WTC11 (cell line): ENCODE data around the gene KRT85. TPM values are rescaled to one million over a fixed set of nuclear protein-coding genes. Genes with fewer than 3 reads are reported as not detected.

Experiments
- ATAC-seq: fragments of 200-7000 bp; cut with Tn5 transposase; 2 replicates; pipeline ENCODE4 v1.10.0; 2021; ENCODE audit warnings: mild to moderate bottlenecking, moderate library complexity
- CTCF ChIA-PET: fragments of 300-600 bp; sonication (Branson Sonifier 250); formaldehyde crosslinking; loops from one replicate; lab custom pipeline; 2021; ENCODE audit warnings: antibody characterized with exemption; lab: Charles Lee
- POLR2A ChIA-PET: fragments of 350-600 bp; sonication (Branson Sonifier 250); formaldehyde crosslinking; loops from one replicate; lab custom pipeline; 2021; ENCODE audit warnings: antibody characterized with exemption; lab: Charles Lee
- DNase-seq: peaks from one replicate; pipeline ENCODE4 v3.0.0; 2021; ENCODE audit warnings: low spot score
- H3K27ac Mint-ChIP-seq: 2 replicates; pipeline ENCODE4 v1.8.0; 2021; ENCODE audit warnings: mixed read lengths
- H3K27me3 Mint-ChIP-seq: 2 replicates; pipeline ENCODE4 v1.8.0; 2021; ENCODE audit warnings: low read depth, mild to moderate bottlenecking, moderate library complexity, mixed read lengths
- H3K36me3 Mint-ChIP-seq: 2 replicates; pipeline ENCODE4 v1.8.0; 2021; ENCODE audit warnings: mixed read lengths
- H3K4me1 Mint-ChIP-seq: 2 replicates; pipeline ENCODE4 v1.8.0; 2022; ENCODE audit warnings: mixed read lengths
- H3K4me3 Mint-ChIP-seq: 2 replicates; pipeline ENCODE4 v1.8.0; 2021; ENCODE audit warnings: mild to moderate bottlenecking, moderate library complexity, mixed read lengths
- H3K9me3 Mint-ChIP-seq: 2 replicates; pipeline ENCODE4 v1.8.0; 2021; ENCODE audit warnings: mixed read lengths
- ATF1 ChIP-seq: sonication (generic); formaldehyde crosslinking; IDR thresholded peaks from 2 replicates; pipeline ENCODE4 v1.8.1; 2023; ENCODE audit warnings: mild to moderate bottlenecking, moderate library complexity, missing genetic modification reagents
- CDX4 ChIP-seq: fragments of 250-450 bp; sonication (Bioruptor Pico); IDR thresholded peaks from 2 replicates; pipeline ENCODE4 v1.9.0; 2021; ENCODE audit warnings: moderate library complexity, mild to moderate bottlenecking, inconsistent platforms, borderline replicate concordance
- ESRRA ChIP-seq: sonication (generic); formaldehyde crosslinking; IDR thresholded peaks from 2 replicates; pipeline ENCODE4 v1.8.1; 2022; ENCODE audit warnings: mild to moderate bottlenecking, missing genetic modification reagents, borderline replicate concordance
- GTF2I ChIP-seq: fragments of 250-450 bp; sonication (Bioruptor Pico); conservative IDR thresholded peaks from 2 replicates; pipeline ENCODE4 v1.4.0; 2021; ENCODE audit warnings: mild to moderate bottlenecking
- HMGXB4 ChIP-seq: sonication (generic); formaldehyde crosslinking; IDR thresholded peaks from 2 replicates; pipeline ENCODE4 v1.8.1; 2023; ENCODE audit warnings: mild to moderate bottlenecking, moderate library complexity, missing genetic modification reagents
- JUN ChIP-seq: sonication (generic); formaldehyde crosslinking; IDR thresholded peaks from 2 replicates; pipeline ENCODE4 v1.8.0; 2023; ENCODE audit warnings: mild to moderate bottlenecking, missing genetic modification reagents
- KAT7 ChIP-seq: sonication (generic); formaldehyde crosslinking; IDR thresholded peaks from 2 replicates; pipeline ENCODE4 v1.8.1; 2023; ENCODE audit warnings: missing genetic modification reagents, mild to moderate bottlenecking, borderline replicate concordance
- MYBL2 ChIP-seq: sonication (generic); formaldehyde crosslinking; IDR thresholded peaks from 2 replicates; pipeline ENCODE4 v1.8.1; 2023; ENCODE audit warnings: mild to moderate bottlenecking, moderate library complexity, missing genetic modification reagents
- NR3C1 ChIP-seq: sonication (generic); formaldehyde crosslinking; conservative IDR thresholded peaks from 2 replicates; pipeline ENCODE4 v1.8.1; 2023; ENCODE audit warnings: low read depth, mild to moderate bottlenecking, missing genetic modification reagents
- PRDM15 ChIP-seq: sonication (generic); formaldehyde crosslinking; IDR thresholded peaks from 2 replicates; pipeline ENCODE4 v1.8.0; 2022; ENCODE audit warnings: missing genetic modification reagents
- RELA ChIP-seq: sonication (generic); formaldehyde crosslinking; IDR thresholded peaks from 2 replicates; pipeline ENCODE4 v1.8.1; 2022; ENCODE audit warnings: missing genetic modification reagents, mild to moderate bottlenecking, borderline replicate concordance
- SMAD4 ChIP-seq: sonication (generic); formaldehyde crosslinking; IDR thresholded peaks from 2 replicates; pipeline ENCODE4 v1.8.0; 2022; ENCODE audit warnings: mild to moderate bottlenecking, missing genetic modification reagents
- SOX15 ChIP-seq: fragments of 250-450 bp; sonication (Bioruptor Pico); IDR thresholded peaks from 2 replicates; pipeline ENCODE4 v1.9.0; 2021; ENCODE audit warnings: mild to moderate bottlenecking
- USF2 ChIP-seq: sonication (generic); formaldehyde crosslinking; IDR thresholded peaks from 2 replicates; pipeline ENCODE4 v1.8.1; 2023; ENCODE audit warnings: mild to moderate bottlenecking, missing genetic modification reagents, moderate library complexity
- ZBTB21 ChIP-seq: sonication (generic); formaldehyde crosslinking; IDR thresholded peaks from 2 replicates; pipeline ENCODE4 v1.8.1; 2023; ENCODE audit warnings: mild to moderate bottlenecking, missing genetic modification reagents, borderline replicate concordance
- ZNF281 ChIP-seq: sonication (generic); formaldehyde crosslinking; IDR thresholded peaks from 2 replicates; pipeline ENCODE4 v1.8.0; 2023; ENCODE audit warnings: mild to moderate bottlenecking, missing genetic modification reagents
- ZNF532 ChIP-seq: fragments of 250-450 bp; sonication (Bioruptor Pico); IDR thresholded peaks from 2 replicates; pipeline ENCODE4 v1.9.0; 2021; ENCODE audit warnings: mild to moderate bottlenecking, borderline replicate concordance
- total RNA-seq: library from RNA; stranded (reverse); gene quantifications from 3 replicates; pipeline ENCODE4 v1.2.3, GENCODE V29; 2021

The KRT85 gene
- total RNA-seq, 1 experiment from 2014 or later: not detected

GRCh38 chr12:52332381-52332780 lies 34.9 kb downstream of the KRT85 start:
- ChIA-PET CTCF (interaction anchor here (0.5 to 0.7 kb wide), 2 partner anchors 63 to 472 kb away, joined by 3 read pairs; no protein-coding TSS in a partner anchor), POLR2A (no interaction called here)
- no peaks in the 10 kb centered on the region for H3K36me3 Mint-ChIP-seq
- H3K4me1 Mint-ChIP-seq: peaks cover 7% of the 10 kb centered on the region
- no peaks in the 10 kb centered on the region; the same call in 1 of the 2 replicates for H3K9me3 Mint-ChIP-seq
- no peaks in the 10 kb centered on the region; the same call in 1 of the 2 replicates for H3K27me3 Mint-ChIP-seq
- no peak for DNase-seq
- no peak overlapping the region for H3K27ac Mint-ChIP-seq
- ATAC-seq: no peak
- H3K4me3 Mint-ChIP-seq: no peak overlapping the region
- no peak for TF ChIP-seq MYBL2 (CRISPR knock-in tag)
- no peak for TF ChIP-seq ZBTB21 (CRISPR knock-in tag)
- no peak for TF ChIP-seq USF2
- TF ChIP-seq KAT7 (CRISPR knock-in tag): no peak

- ChIA-PET POLR2A (no interaction called here), CTCF (interaction anchor here (0.8 to 1.6 kb wide), 4 partner anchors 12 to 119 kb away, joined by 3 to 6 read pairs (median 4); no protein-coding TSS in a partner anchor)
- ATAC-seq (no peak), DNase-seq (no peak)
- H3K4me1 Mint-ChIP-seq: peaks cover 11% of the 10 kb centered on the region
- H3K9me3 Mint-ChIP-seq: no peaks in the 10 kb centered on the region; the same call in 1 of the 2 replicates
- TF ChIP-seq HMGXB4 (CRISPR knock-in tag): no peak
- TF ChIP-seq RELA (CRISPR knock-in tag): no peak
- no peak for TF ChIP-seq JUN (CRISPR knock-in tag)
- no peak for TF ChIP-seq GTF2I
- TF ChIP-seq ZNF281 (CRISPR knock-in tag): no peak
- no peak for TF ChIP-seq ESRRA
- TF ChIP-seq ZNF532 (CRISPR knock-in tag): no peak
- no peak for TF ChIP-seq PRDM15 (CRISPR knock-in tag)
- TF ChIP-seq SOX15: no peak
- TF ChIP-seq SMAD4 (CRISPR knock-in tag): no peak
- no peak for TF ChIP-seq NR3C1 (CRISPR knock-in tag)
- no peak for TF ChIP-seq ATF1 (CRISPR knock-in tag)
- no peak for TF ChIP-seq CDX4 (CRISPR knock-in tag)
- H3K27ac Mint-ChIP-seq: no peak overlapping the region
- H3K36me3 Mint-ChIP-seq: no peaks in the 10 kb centered on the region
- no peak overlapping the region for H3K4me3 Mint-ChIP-seq
- no peaks in the 10 kb centered on the region; the same call in 1 of the 2 replicates for H3K27me3 Mint-ChIP-seq
Measured at GRCh38 chr12:52331833-52332232, 35.4 kb downstream of the KRT85 start.
